ENCODE data around the gene DIP2B. TPM values are rescaled to one million over a fixed set of nuclear protein-coding genes. Genes with fewer than 3 reads are reported as not detected.
A peak's percentile ranks its signal among the peaks of the same experiment; 100 is the strongest.

Gene DIP2B
- polyA plus RNA-seq, 3 donors, result 3.5 to 12.3 (median 6.5) TPM

- H2AFZ ChIP-seq (ENCODE audit: insufficient read depth, low read depth, low read length, poor library complexity, severe bottlenecking), result no peak overlapping the region
- H3K4me2 ChIP-seq (replicated peaks; ENCODE audit: extremely low read depth, low read length, poor library complexity, severe bottlenecking), result no peak overlapping the region
- 97% methylated on average over 2 of the region's 5 CpGs for WGBS (ENCODE audit: insufficient coverage)
- no peak overlapping the region for H3K9ac ChIP-seq (ENCODE audit: insufficient read depth, low read length, poor library complexity, severe bottlenecking)
- peaks cover 85 to 99% of the 10 kb centered on the region in 2 donors for H3K36me3 Mint-ChIP-seq
- no peaks in the 10 kb centered on the region for H3K4me1 Mint-ChIP-seq
- H3K27ac Mint-ChIP-seq, result no peak overlapping the region
- H3K27me3 ChIP-seq (ENCODE audit: control insufficient read depth in 2 of 2, insufficient read depth in 2 of 2, low read length in 2 of 2), result no peaks in the 10 kb centered on the region
- intact Hi-C loops (cut with micrococcal nuclease), result no loop called here
- no peaks in the 10 kb centered on the region for H3K9me3 Mint-ChIP-seq
- H3K27me3 Mint-ChIP-seq (ENCODE audit: low read depth in 3 of 3), result peaks cover 0 to 2% (median 0%) of the 10 kb centered on the region in 3 donors
- DNase-seq, result no peak
- H3K27ac ChIP-seq (ENCODE audit: low read depth in 1 of 2, low read length in 2 of 2), result no peak overlapping the region
- H3K79me2 ChIP-seq (ENCODE audit: insufficient read depth, low read length), result no peaks in the 10 kb centered on the region
- no peaks in the 10 kb centered on the region for H4K20me1 ChIP-seq (ENCODE audit: insufficient read depth, low read length)
- H3K36me3 ChIP-seq (replicated peaks in 1 of 2; ENCODE audit: control insufficient read depth in 1 of 2, insufficient read depth in 2 of 2, low read length in 2 of 2), result peaks cover 95 to 99% of the 10 kb centered on the region in 2 donors
- H3K9me3 ChIP-seq (replicated peaks in 1 of 2; ENCODE audit: control insufficient read depth in 1 of 2, insufficient read depth in 1 of 2, low read length in 2 of 2), result no peaks in the 10 kb centered on the region
- H3K4me1 ChIP-seq (ENCODE audit: control insufficient read depth in 1 of 2, insufficient read depth in 2 of 2, low read length in 2 of 2), result no peaks in the 10 kb centered on the region
- TF ChIP-seq, protein P1, sequence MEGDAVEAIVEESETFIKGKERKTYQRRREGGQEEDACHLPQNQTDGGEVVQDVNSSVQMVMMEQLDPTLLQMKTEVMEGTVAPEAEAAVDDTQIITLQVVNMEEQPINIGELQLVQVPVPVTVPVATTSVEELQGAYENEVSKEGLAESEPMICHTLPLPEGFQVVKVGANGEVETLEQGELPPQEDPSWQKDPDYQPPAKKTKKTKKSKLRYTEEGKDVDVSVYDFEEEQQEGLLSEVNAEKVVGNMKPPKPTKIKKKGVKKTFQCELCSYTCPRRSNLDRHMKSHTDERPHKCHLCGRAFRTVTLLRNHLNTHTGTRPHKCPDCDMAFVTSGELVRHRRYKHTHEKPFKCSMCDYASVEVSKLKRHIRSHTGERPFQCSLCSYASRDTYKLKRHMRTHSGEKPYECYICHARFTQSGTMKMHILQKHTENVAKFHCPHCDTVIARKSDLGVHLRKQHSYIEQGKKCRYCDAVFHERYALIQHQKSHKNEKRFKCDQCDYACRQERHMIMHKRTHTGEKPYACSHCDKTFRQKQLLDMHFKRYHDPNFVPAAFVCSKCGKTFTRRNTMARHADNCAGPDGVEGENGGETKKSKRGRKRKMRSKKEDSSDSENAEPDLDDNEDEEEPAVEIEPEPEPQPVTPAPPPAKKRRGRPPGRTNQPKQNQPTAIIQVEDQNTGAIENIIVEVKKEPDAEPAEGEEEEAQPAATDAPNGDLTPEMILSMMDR (IDR thresholded peaks at IDR 0.05), result no peak
- H3K4me3 Mint-ChIP-seq, result no peak overlapping the region
- no peak overlapping the region for H3K4me3 ChIP-seq (replicated peaks in 1 of 3; ENCODE audit: low read depth in 2 of 3, low read length in 3 of 3)
These were observed 220.5 kb downstream of the DIP2B start for GRCh38 chr12:50725011-50725942.

GRCh38 chr12:50727466-50727865 lies 222.7 kb downstream of the DIP2B start:
- Histone ChIP-seq H3K4me1 (ENCODE audit: control insufficient read depth in 1 of 2, insufficient read depth in 2 of 2, low read length in 2 of 2) (no peaks in the 10 kb centered on the region), H3K4me2 (replicated peaks; ENCODE audit: extremely low read depth, low read length, poor library complexity, severe bottlenecking) (no peak overlapping the region), H4K20me1 (ENCODE audit: insufficient read depth, low read length) (no peaks in the 10 kb centered on the region), H3K4me3 (replicated peaks in 1 of 3; ENCODE audit: low read depth in 2 of 3, low read length in 3 of 3) (no peak overlapping the region), H2AFZ (ENCODE audit: insufficient read depth, low read depth, low read length, poor library complexity, severe bottlenecking) (no peak overlapping the region), H3K9me3 (replicated peaks in 1 of 2; ENCODE audit: control insufficient read depth in 1 of 2, insufficient read depth in 1 of 2, low read length in 2 of 2) (no peaks in the 10 kb centered on the region), H3K27me3 (ENCODE audit: control insufficient read depth in 2 of 2, insufficient read depth in 2 of 2, low read length in 2 of 2) (no peaks in the 10 kb centered on the region), H3K27ac (ENCODE audit: low read depth in 1 of 2, low read length in 2 of 2) (peak overlapping the region in 1 of 2 donors; percentile 6), H3K9ac (ENCODE audit: insufficient read depth, low read length, poor library complexity, severe bottlenecking) (no peak overlapping the region), H3K79me2 (ENCODE audit: insufficient read depth, low read length) (no peaks in the 10 kb centered on the region), H3K36me3 (replicated peaks in 1 of 2; ENCODE audit: control insufficient read depth in 1 of 2, insufficient read depth in 2 of 2, low read length in 2 of 2) (peaks cover 95 to 100% of the 10 kb centered on the region in 2 donors)
- no peak overlapping the region for H3K4me3 Mint-ChIP-seq
- H3K9me3 Mint-ChIP-seq, result no peaks in the 10 kb centered on the region
- peaks cover 0 to 2% (median 0%) of the 10 kb centered on the region in 3 donors for H3K27me3 Mint-ChIP-seq (ENCODE audit: low read depth in 3 of 3)
- peaks cover 86 to 99% of the 10 kb centered on the region in 2 donors for H3K36me3 Mint-ChIP-seq
- no peak overlapping the region for H3K27ac Mint-ChIP-seq
- H3K4me1 Mint-ChIP-seq, result no peaks in the 10 kb centered on the region
- intact Hi-C loops (cut with micrococcal nuclease), result no loop called here
- 88% methylated on average over 1 of the region's 2 CpGs for WGBS (ENCODE audit: insufficient coverage)
- TF ChIP-seq, protein P1 (IDR thresholded peaks at IDR 0.05), result no peak
- DNase-seq, result no peak

Measured in CD14-positive monocyte (primary cell).